ENCODE measurements around the gene SNW1.
"Not testable (repeated sequence)": the region's sequence is repeated elsewhere in the genome, so short reads cannot be mapped to it uniquely, and the experiment has no call there.

GRCh38 chr14:77799456-77799855 is 38.5 kb upstream of the SNW1 start:
- TF ChIP-seq POLR2A, CTCF (IDR thresholded peaks at IDR 0.05): not testable (repeated sequence)
